ENCODE results near the gene ELP6.
"Not testable (repeated sequence)": the region's sequence is repeated elsewhere in the genome, so short reads cannot be mapped to it uniquely, and the experiment has no call there.

The ELP6 gene

DNA sequence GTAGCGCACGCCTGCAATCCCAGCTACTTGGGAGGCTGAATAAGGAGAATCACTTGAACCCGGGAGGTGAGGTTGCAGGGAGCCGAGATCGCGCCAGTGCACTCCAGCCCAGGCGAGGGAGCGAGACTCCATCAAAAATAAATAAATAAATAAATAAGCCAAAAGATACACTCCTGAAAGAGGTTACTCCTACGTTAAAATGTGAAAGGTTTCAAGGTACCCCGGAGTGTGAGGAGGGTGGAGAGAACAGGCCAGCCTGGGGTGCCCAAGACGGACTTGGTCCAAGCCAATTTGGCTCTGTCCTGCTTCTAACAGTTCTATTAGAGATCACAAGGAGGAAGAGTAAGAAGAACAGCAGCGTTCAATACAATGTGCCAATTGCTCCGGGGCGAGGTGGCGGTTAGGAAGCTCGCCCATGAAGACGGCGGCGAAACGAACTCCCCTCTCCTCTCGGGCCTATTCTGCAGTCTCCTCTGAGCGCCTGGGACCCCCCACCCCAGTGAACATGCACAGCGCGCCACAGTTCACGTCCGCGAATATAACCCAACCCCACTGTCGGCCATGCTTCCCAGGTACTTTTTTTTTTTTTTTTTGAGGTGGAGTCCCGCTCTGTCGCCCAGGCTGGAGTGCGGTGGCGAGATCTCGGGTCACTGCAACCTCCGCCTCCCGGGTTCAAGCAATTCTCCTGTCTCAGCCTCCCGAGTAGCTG is 942 bp downstream of the ELP6 start:
- peak; percentile 44 for DNase-seq (ENCODE audit: low read depth)

DNA sequence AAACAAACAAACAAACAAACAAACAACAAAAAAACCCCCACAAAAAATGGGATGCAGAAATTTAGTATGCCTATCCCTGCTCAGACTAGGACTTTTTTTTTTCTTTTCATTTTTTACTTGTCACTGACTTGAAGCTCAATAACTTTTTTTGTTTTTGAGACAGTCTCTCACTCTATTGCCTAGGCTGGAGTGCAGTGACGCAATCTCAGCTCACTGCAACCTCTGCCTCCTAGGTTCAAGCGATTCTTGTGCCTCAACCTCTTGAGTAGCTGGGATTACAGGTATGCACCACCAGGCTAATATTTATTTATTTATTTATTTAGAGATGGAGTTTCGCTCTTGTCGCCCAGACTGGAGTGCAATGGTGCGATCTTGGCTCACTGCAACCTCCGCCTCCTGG is 8.2 kb downstream of the ELP6 start:
- not testable (repeated sequence) for DNase-seq (ENCODE audit: low read depth)

DNA sequence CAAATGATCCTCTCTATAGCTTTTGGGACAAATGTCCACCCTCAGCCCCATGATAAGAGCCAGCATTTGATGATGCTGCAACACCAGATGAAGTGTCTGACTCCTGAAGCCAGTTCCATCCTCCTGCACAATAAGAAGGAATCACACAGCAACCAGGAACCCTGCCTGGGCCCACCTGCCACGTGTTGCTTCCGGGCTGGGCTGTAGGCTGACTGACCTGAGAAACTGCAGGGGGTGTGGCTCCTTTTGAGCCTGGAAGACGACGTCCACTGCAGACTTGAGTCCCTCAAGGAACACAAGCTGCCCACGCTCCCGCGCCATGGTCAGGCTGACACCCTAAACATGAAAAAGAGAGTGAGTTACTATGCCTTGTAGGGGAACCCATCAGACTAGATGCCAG is 9.4 kb downstream of the ELP6 start:
- no peak for DNase-seq (ENCODE audit: low read depth)

DNA sequence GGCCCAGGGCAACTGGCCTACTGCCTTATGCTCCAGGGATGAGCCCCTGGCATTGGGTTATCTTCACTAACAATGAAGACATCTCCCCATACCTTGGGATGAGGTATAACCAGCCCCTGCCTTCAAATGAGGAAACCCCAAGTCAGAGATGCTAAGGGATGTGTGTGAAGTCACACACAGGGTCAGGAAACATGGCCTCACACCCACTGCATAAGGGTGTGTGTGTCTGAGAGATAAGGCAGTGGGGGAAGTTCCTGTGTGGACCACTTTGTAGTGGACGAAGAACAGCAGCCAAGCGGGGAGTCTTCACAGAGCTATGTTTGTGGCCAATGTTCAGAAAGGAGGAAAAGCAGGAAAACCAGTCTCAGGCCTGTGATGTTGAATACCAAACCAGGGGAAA is 10.5 kb downstream of the ELP6 start:
- DNase-seq (ENCODE audit: low read depth), result no peak

GRCh38 chr3:47496892-47497291 is 16.6 kb downstream of the ELP6 start:
- DNase-seq (ENCODE audit: low read depth), result no peak

DNA sequence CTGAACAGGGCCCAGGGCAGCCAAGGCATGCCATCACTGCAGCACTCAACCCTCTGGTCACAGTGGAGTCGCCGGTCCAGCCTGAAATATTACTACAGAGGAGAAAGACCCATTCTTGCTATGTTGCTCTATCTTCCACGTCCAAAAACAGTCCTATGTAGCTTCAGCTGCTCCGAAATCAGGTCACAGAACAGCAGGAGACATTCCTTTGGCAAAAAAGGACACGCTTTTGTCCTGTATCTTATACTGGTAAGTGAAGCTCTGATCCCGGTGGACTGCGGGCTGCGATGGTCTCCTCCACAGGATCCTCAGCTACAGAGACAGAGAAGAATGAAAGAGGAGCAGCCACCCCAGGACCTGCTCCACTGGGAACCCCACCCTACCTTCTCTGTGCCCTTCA is 17.6 kb downstream of the ELP6 start:
- DNase-seq (ENCODE audit: low read depth), result no peak

GRCh38 chr3:47495111-47495510 is 18.4 kb downstream of the ELP6 start:
- DNase-seq (ENCODE audit: low read depth), result no peak

GRCh38 chr3:47491777-47492176 is 21.7 kb downstream of the ELP6 start:
- DNase-seq (ENCODE audit: low read depth), result no peak

- DNase-seq (ENCODE audit: low read depth), result no peak
Observed at GRCh38 chr3:47491186-47491585, 22.3 kb downstream of the ELP6 start.

DNA sequence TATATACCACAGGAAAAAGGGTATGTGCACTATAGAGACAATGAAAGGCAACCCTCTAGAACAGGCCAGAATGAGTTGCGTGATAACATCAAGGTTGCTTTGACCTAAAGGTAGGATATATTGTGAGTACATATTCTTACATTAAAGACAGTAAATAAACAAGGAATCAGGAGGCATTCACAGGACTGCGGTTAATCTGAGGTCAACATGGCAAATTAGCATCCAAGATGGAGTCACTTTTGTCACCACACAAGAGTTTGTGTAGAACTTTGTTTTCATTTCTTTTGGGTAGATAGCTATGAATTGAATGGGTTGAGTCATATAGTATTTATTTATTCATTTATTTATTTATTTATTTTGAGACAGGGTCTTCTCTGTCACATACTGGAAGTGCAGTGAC is 26.2 kb downstream of the ELP6 start:
- no peak for DNase-seq (ENCODE audit: low read depth)

- peak; percentile 44 for DNase-seq (ENCODE audit: low read depth)
Observed at GRCh38 chr3:47485812-47486211, 27.7 kb downstream of the ELP6 start.

DNA sequence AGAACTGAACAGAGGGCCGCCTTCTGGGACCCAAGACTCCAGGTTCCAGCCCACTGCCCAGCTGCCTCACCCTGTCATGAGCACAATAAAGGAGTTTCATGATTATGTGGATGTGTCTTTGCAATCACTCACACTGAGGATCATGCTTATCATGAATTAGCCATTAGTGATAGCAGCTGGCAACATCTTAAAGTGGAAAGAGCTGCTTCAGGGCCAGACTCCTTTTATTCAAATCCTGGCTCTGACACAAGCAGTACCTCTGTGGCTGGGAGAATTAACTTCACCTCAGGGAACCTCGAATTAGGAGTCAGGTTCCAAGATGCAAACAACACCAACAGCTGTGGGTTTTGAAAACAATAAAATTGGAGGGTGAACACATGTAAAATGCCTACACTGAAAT is 31.1 kb downstream of the ELP6 start:
- DNase-seq (ENCODE audit: low read depth), result no peak

DNA sequence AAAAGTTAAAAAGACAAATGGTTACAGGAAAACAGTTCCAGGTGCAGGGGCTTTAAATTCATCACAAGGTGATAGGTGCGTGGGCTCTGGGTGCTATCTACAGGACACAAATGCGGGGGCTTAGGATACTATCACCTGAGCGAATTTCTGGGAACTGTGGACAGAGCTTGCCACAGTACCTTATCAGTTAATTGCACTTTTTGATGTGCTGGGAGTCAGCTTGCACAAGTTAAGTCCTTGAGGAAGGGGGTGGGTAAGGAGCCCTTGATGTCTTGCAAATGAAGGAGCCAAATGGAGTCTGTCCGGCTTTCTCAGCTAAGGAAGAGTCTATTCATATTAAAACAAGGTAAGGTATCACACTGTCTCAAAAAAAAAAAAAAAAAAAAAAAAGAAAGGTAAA is 31.7 kb downstream of the ELP6 start:
- DNase-seq (ENCODE audit: low read depth), result not testable (repeated sequence)

DNA sequence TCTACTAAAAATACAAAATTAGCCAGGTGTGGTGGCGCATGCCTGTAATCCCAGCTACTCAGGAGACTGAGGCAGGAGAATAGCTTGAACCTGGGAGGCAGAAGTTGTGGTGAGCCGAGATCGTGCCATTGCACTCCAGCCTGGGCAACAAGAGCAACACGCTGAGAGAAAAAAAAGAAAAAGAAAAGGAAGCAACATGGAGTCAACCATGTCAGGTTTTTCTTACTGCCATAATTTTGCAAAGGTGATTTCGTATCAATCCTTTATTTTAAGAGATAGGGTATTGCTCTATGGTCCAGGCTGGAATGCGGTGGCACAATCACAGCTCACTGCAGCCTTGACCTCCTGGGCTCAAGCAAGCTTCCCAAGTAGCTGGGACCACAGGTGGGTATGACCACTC is 33.2 kb downstream of the ELP6 start:
- not testable (repeated sequence) for DNase-seq (ENCODE audit: low read depth)

DNA sequence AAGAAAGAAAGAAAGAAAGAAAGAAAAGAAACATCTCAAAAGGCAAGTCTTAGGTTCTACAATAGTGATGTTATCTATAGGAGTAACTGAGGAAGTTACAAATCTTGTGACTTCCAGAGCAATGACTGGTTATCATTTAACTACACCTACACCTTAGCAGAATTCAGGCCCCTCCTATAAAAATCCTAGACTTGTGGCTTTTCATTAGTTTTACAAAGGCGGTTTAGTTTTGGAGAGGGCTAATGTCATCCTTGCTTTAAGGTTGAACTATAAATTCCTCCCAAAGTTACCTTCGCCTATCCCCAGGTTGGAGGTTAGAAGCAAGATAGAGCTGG is 33.7 kb downstream of the ELP6 start:
- DNase-seq (ENCODE audit: low read depth), result no peak

GRCh38 chr3:47478022-47478421 is 35.5 kb downstream of the ELP6 start:
- DNase-seq (ENCODE audit: low read depth), result no peak

DNA sequence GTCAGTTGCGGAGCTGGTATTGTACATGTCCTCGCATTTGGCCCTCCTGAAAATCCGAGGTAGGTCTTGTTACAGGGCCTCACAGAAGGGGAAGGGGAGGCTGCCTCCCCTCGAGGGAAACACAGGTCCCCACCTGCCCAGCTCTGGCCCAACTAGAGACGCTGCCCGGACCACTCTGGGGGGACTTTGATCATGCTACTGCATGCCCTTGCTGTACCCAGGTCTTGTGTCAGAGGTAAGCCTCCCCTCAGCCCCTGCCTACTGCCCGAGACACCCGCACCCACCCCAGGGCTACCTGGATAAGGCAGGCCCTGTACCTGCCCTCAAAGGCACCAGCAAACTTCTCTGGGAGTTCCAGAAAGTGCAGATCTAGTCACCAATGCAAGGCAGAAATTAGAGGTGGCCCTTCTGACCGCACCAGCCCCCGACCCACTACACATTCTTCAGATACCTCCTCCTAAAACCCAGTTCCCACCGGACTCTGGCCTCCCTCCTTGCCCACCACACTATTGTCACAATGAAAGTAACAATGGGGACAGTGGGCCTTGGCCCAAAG is 36.8 kb downstream of the ELP6 start:
- no peak for DNase-seq (ENCODE audit: low read depth)

GRCh38 chr3:47476330-47476626 is 37.2 kb downstream of the ELP6 start:
- DNase-seq (ENCODE audit: low read depth), result no peak

GRCh38 chr3:47475570-47476329 is 37.8 kb downstream of the ELP6 start, which contains the start of gene SCAP:
Gene SCAP, minus strand, starts transcription at chr3:47475941. Its CDS starts 32,948 bp downstream, at chr3:47442993.
- peak; percentile 82 for DNase-seq (ENCODE audit: low read depth)

DNA sequence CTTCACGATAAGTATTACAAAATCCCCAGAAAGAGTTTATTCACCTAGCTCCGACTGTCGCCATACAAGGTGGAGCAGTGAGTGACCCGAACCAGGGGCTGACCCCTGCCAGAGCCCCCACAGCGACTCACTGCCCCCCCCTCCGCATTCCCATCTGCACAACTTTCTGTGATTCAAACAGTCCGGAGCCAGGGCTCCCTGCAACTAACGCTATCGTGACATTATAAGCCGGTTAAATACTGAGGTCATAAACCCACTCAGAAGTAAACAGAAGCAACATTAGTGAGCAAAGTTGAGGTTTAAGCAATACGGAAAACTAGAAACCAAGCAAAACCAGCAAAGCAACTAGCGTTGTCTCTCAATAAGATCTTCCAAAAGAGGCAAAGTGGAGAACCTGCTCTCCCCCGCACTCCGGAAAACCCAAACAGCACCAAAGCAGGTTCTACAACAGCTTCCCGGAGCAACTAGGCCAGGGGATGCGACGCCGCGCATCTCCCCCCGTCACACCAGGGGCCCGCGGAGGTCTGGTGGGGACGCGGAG is 38.4 kb downstream of the ELP6 start:
- no peak for DNase-seq (ENCODE audit: low read depth)

GRCh38 chr3:47473391-47473790 is 40.1 kb downstream of the ELP6 start:
- DNase-seq (ENCODE audit: low read depth), result no peak

DNA sequence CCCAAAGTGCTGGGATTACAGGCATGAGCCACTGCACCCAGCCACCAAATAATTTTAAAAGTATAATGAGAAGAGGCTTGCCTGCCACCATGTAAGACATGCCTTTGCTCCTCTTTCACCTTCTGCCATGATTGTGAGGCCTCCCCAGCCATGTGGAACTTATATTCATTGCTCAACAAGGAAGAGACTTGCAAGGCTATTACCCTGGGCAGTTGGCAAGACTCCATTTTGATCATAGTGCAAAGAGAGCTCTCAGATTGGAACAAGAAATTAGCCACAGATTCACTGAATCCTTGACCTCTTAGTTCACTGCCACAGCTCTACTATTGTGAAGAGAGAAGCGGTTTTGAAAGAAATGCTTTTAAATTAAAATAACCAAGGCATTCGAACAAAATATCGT is 43.9 kb downstream of the ELP6 start:
- DNase-seq (ENCODE audit: low read depth), result peak; percentile 39

GRCh38 chr3:47468315-47468714 is 45.2 kb downstream of the ELP6 start:
- DNase-seq (ENCODE audit: low read depth), result not testable (repeated sequence)

Measured in EH (cell line).